H1 (cell line): Measurements from ENCODE around the gene SNCAIP. TPM values are rescaled to one million over a fixed set of nuclear protein-coding genes. Genes with fewer than 3 reads are reported as not detected.

Experiments used
- BCL11A ChIP-seq, 2 experiments: IDR thresholded peaks; one replicate each; pipeline ENCODE4 v1.6.1; 2011; ENCODE audit warnings: low read depth in 2 of 2, low read length in 2 of 2, mild to moderate bottlenecking in 2 of 2
- HDAC2 ChIP-seq, 2 experiments: fragments of 300-600 bp in 1 of 2; sonication (generic) in 1 of 2; IDR thresholded peaks; 2 replicates each; pipeline ENCODE4 v1.6.1; 2011 to 2012; ENCODE audit warnings: low read depth in 2 of 2, low read length in 2 of 2, mild to moderate bottlenecking in 2 of 2, moderate library complexity in 2 of 2, borderline replicate concordance in 1 of 2, inconsistent platforms in 1 of 2
- polyA plus RNA-seq, 7 experiments: library from polyadenylated mRNA; depleted of rRNA in 3 of 7; stranded (reverse) in 5 of 7; unstranded in 2 of 7; fragments of >200 nt in 5 of 7; fragments of 200-250 nt in 2 of 7; gene quantifications; 1 replicate in 5 of 7; 2 replicates in 1 of 7; 4 replicates in 1 of 7; pipeline versions ENCODE4 v1.2.1 to v1.2.3, GENCODE V29; 2011 to 2013; ENCODE audit warnings: missing spikeins in 2 of 7, mixed read lengths in 2 of 7
- total RNA-seq: library from RNA; stranded (reverse); fragmentation: NEBNext Ultra II Directional; extraction: Animal tissue kit (Norgen Biotek cat#: 25700); gene quantifications from 2 replicates; pipeline ENCODE4 v1.2.1, GENCODE V29; 2021

Gene SNCAIP
- total and polyA plus RNA-seq, 2 of the 8 experiments (the other 6 are each of a cell fraction or from before 2014, with no cell fraction given): 3.9 to 9.0 TPM

GRCh38 chr5:122404018-122404417, 92.0 kb downstream of the SNCAIP start (continued):
- TF ChIP-seq BCL11A (IDR thresholded peaks at IDR 0.05; ENCODE audit: low read depth in 2 of 2, low read length in 2 of 2) (no peak), HDAC2 (IDR thresholded peaks at IDR 0.05; ENCODE audit: borderline replicate concordance in 1 of 2, low read depth in 2 of 2, low read length in 2 of 2) (no peak)
- TF ChIP-seq, all 59 proteins: peak for 0
